ENCODE results near the gene RNF208.

The RNF208 gene

DNA sequence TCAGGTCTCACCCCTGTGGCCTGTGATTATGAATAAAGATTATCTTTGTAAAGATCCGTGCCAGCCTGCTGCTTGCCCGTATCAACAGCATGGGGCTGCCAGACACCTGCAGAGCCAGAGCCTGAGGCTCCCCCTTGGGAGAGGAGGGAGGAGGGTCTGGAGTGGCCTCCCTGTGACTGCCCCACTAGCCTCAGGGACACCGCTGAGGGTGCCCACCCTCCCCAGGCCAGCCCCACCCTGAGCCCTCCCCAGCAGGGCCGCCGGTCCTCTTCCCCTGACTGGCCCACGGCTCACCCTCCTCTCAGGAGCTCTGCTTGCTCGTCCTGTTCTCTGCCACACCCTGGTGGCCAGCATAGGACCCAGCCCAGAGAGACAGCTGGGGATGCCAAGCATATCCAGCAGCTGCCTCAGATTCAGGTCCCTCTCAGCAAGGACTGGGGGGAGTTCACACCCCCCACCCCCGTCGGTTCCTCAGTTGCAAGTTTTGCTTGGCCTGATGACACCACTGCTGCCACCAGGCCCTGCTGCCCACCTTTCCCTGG lies 31.7 kb downstream of the RNF208 start:
- no peak for DNase-seq (ENCODE audit: insufficient read length)
- no peak for FAIRE-seq
- TF ChIP-seq TAF1 (IDR thresholded peaks at IDR 0.05; ENCODE audit: borderline replicate concordance, low read depth, low read length) (no peak), POLR2A (IDR thresholded peaks at IDR 0.05; ENCODE audit: low read depth, low read length) (no peak)

DNA sequence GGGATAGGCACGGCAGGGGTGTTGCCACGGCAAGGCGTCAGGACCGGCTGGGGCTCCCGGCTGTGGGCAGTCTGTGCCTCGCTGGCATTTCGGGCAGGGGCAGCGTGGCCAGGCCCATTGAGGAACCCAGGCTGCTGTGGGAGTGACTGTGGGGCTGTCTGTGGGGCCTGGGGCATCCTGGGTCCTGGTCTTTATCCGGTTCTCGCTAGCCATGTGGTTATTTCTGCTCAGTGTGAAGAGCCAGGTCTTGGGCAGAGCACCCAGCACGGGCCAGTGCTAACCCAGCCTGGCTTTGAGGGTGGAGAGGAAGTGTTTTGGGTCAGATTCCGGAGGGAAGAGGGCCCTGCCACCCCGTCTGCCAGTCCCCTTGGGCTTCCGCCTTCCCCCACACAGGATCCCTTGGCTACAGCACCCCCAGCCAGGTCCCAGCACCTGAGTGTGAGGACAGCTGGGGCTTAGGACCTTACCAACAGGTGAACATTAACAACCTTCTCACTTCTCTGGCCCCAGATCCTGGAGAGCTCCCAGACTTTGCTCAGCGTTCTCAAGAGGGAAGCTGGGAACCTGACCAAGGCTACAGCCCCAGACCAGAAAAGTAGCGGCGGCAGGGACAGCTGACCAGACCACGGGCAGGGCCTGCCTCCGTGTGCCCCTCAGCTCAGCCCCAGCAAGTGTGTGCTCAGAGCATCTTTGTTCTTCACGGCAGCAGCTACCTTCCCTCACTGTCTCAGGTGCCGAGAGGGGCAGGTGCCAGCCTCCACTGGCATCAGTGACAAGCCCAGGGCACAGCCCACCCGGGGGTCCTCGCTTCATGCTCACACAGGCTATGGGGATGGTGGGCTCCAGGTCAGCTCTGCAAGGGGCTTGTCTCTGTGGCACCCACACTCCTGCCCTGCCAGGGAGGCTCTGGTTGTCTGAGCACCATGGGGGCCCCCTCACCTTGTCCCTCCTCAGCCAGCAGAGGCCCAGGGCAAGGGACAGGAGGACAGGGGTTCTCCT lies 32.4 kb downstream of the RNF208 start:
- no peak for DNase-seq (ENCODE audit: insufficient read length)
- FAIRE-seq: no peak

DNA sequence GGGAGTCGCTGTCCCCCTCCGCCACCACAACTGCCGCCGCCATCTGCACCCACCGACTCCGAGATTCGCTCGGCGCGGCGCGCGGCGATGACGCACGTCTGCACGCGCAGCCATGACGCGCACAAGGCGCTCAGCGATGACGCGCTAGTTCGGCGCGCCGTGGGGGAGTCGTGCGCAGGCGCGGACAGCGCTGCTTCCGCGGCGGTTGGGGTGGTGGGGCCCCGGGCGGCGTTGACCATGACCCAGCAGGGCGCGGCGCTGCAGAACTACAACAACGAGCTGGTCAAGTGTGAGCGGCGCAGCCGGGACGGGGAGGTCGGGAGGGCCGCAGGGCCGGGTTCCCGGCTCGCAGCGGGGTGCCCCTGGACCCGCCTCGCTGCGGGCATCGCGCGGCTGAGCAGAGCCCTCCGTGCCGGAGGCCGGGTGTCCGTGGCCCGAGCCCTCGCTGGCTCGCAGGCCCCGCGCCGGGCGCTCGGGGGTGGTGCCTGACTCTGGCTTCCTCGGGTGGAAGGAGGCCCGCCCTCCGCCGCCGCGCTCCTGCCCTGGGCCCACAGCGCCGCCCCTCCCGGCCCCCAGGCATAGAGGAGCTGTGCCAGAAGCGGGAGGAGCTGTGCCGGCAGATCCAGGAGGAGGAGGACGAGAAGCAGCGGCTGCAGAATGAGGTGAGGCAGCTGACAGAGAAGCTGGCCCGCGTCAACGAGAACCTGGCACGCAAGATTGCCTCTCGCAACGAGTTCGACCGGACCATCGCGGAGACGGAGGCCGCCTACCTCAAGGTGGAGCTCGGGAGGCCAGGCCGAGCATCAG lies 33.3 kb downstream of the RNF208 start, which contains the start of the genes ANAPC2 and SSNA1:
ANAPC2 (minus strand) TSS at position 71 of the 807 bp plus-strand sequence; CDS start at position 43, 28 bp downstream.
SSNA1 (plus strand) TSS at position 187 of the 807 bp plus-strand sequence; CDS start at position 238, 51 bp downstream.
- DNase-seq (ENCODE audit: insufficient read length) (peak; percentile 91), FAIRE-seq (peak; percentile 100)
- TF ChIP-seq POLR2A (IDR thresholded peaks at IDR 0.05; ENCODE audit: low read depth, low read length) (peak; percentile 90), TAF1 (IDR thresholded peaks at IDR 0.05; ENCODE audit: borderline replicate concordance, low read depth, low read length) (peak; percentile 78), POLR2AphosphoS5 (IDR thresholded peaks at IDR 0.05; ENCODE audit: low read depth, low read length) (peak; percentile 80)

More for the DNA sequence above, 32.4 kb downstream of the RNF208 start:
- TF ChIP-seq POLR2AphosphoS5 (IDR thresholded peaks at IDR 0.05; ENCODE audit: low read depth, low read length) (no peak), POLR2A (IDR thresholded peaks at IDR 0.05; ENCODE audit: low read depth, low read length) (0 out of 2 replicates have a peak, but pooled peaks have one; percentile 1), TAF1 (IDR thresholded peaks at IDR 0.05; ENCODE audit: borderline replicate concordance, low read depth, low read length) (no peak)

DNA sequence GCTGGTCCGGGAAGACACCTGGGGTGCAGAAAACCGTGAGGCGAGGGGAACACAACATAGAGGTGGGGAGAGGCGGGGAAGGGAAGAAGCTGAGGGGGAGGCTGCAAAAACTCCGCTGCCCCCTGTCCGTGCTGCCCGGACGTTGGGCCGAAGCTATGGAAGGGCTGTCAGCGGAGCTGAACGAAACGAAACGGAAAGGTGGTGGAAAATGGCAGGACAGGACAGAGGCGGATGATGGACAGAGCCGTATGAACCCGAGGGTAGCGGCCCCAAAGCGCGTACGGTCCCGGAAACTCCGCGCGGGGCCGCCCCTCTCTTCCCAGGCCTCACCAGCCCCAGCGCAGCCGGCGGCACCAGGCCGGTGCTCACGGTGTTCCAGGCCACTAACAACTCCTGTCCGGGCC lies 34.0 kb downstream of the RNF208 start:
- DNase-seq (ENCODE audit: insufficient read length) (no peak), FAIRE-seq (no peak)
- no peak for TF ChIP-seq POLR2AphosphoS5 (IDR thresholded peaks at IDR 0.05; ENCODE audit: low read depth, low read length)
- TF ChIP-seq POLR2A (IDR thresholded peaks at IDR 0.05; ENCODE audit: low read depth, low read length): no peak
- TF ChIP-seq TAF1 (IDR thresholded peaks at IDR 0.05; ENCODE audit: borderline replicate concordance, low read depth, low read length): no peak

DNA sequence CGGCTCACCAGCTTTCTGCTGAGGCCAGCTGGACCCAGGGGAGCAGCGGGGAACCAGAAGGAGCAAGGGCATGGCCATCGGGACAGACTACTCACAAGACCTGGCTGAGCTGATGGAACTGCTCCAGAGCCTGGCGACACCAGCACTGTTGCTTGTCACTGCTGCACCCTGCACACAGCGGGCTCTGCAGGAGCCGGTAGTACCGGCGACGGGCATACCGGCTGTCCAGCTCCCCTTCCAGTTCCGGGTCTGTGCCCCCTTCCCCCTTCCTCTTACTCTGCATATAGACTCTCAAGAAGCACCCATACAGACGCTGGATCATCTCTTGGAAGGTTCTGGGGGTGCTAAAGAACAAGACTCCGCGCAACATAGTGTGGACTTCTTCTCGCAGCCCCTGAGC lies 34.7 kb downstream of the RNF208 start:
- no peak for TF ChIP-seq TAF1 (IDR thresholded peaks at IDR 0.05; ENCODE audit: borderline replicate concordance, low read depth, low read length)
- no peak for TF ChIP-seq POLR2AphosphoS5 (IDR thresholded peaks at IDR 0.05; ENCODE audit: low read depth, low read length)
- no peak for TF ChIP-seq POLR2A (IDR thresholded peaks at IDR 0.05; ENCODE audit: low read depth, low read length)
- DNase-seq (ENCODE audit: insufficient read length) (no peak), FAIRE-seq (peak; percentile 21)

DNA sequence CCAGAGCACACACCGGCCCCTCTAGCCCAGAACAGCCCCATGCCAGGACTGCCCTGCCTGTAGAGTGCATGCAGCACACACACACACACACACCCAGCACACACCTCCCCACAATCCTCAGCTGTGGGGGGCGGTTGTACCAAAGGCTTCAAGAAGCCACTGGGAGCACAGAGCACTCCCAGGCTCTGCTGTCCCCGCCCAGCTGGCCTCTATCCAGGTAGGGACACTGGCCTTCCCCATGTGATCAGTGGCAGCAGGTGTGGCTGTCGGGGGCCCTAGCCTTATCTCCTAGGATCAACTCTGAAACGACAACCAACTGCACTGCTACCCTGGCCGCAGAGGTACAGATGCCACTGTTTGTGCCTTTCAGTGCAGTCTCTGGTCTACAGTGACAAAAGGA lies 35.7 kb downstream of the RNF208 start:
- TF ChIP-seq TAF1 (IDR thresholded peaks at IDR 0.05; ENCODE audit: borderline replicate concordance, low read depth, low read length): no peak
- TF ChIP-seq POLR2A (IDR thresholded peaks at IDR 0.05; ENCODE audit: low read depth, low read length): no peak
- TF ChIP-seq POLR2AphosphoS5 (IDR thresholded peaks at IDR 0.05; ENCODE audit: low read depth, low read length): no peak
- DNase-seq (ENCODE audit: insufficient read length): no peak

DNA sequence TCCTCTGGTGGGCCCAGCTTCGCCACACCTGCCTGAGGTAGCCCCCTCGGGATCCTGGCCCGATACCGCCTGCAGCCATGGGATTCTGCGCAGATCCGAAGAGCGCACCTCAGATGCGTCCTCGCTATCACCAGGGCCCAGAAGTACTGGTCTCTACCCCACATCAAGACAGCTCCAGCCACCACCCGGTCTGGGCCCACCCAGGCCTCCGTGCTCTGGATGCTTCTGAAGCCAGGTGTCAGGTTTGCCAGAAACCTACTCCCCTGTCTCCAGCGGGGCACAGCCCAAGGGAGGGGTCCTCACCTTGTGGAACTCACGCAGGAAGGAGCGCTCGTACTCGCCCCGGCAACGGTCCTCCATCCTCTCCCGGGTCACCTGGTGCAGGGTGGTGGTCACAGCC lies 36.1 kb downstream of the RNF208 start:
- DNase-seq (ENCODE audit: insufficient read length): no peak
- TF ChIP-seq POLR2AphosphoS5 (IDR thresholded peaks at IDR 0.05; ENCODE audit: low read depth, low read length): no peak
- TF ChIP-seq POLR2A (IDR thresholded peaks at IDR 0.05; ENCODE audit: low read depth, low read length): no peak
- no peak for TF ChIP-seq TAF1 (IDR thresholded peaks at IDR 0.05; ENCODE audit: borderline replicate concordance, low read depth, low read length)
- FAIRE-seq: no peak

More for the DNA sequence above, 35.7 kb downstream of the RNF208 start:
- no peak for FAIRE-seq

DNA sequence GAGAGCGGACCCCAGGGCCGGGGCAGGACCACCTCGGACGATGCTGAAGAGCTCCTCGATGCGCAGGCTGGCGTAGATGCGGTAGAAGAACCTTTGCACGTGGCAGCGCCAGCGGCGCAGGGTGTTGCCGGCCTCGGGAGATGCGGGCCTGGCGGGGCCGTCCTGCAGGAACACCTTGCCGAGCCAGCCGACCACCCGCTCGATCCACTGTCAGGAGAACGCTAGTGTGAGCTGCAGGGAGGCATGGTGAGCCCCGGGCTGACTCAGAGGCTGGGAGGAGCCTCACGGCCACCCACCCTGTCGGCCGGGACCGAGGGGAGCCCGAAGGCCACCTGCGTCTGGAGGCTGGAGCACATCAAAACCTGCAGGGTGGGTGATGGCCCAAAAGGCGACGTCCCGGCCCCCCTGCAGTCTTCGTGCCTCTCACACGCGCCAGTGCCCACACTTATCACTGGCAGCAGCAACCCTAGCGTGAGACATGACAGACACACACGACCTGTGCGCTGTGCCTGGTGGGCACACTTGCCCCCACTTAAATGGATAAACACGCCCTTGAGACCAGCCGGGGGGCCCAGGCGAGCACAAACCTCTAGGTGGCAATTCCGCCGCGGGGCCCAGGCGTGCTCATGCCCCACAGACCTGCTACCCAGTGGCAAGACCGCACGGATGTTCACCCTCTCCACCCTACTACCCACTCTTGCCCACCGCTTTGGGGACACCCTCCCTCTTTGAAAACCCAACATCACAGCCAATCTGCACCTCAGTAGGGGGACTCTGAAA lies 37.0 kb downstream of the RNF208 start:
- no peak for DNase-seq (ENCODE audit: insufficient read length)
- TF ChIP-seq TAF1 (IDR thresholded peaks at IDR 0.05; ENCODE audit: borderline replicate concordance, low read depth, low read length) (no peak), POLR2AphosphoS5 (IDR thresholded peaks at IDR 0.05; ENCODE audit: low read depth, low read length) (no peak), POLR2A (IDR thresholded peaks at IDR 0.05; ENCODE audit: low read depth, low read length) (no peak)
- no peak for FAIRE-seq

DNA sequence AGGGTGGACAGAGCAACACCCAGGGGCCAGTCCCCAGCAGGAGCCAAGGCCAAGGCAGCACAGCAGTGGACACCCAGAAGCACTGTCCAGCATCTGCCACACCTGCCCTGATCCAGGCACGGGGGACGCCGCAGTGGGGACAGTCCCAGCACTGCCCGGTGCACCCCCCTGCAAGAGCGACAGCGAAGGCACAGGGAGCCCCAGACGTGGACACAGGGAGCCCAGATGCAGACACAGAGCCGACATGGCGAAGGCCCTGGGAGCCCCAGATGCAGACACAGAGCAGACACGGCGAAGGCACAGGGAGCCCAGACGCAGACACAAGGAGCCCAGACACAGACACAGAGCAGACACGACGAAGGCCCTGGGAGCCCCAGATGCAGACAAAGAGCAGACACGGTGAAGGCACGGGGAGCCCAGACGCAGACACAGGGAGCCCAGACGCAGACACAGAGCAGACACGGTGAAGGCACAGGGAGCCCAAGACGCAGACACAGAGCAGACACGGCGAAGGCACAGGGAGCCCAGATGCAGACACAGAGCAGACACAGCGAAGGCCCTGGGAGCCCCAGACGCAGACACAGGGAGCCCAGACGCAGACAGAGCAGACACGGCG lies 38.0 kb downstream of the RNF208 start:
- FAIRE-seq (no peak), DNase-seq (ENCODE audit: insufficient read length) (no peak)
- no peak for TF ChIP-seq TAF1 (IDR thresholded peaks at IDR 0.05; ENCODE audit: borderline replicate concordance, low read depth, low read length)
- TF ChIP-seq POLR2AphosphoS5 (IDR thresholded peaks at IDR 0.05; ENCODE audit: low read depth, low read length): no peak
- TF ChIP-seq POLR2A (IDR thresholded peaks at IDR 0.05; ENCODE audit: low read depth, low read length): no peak

DNA sequence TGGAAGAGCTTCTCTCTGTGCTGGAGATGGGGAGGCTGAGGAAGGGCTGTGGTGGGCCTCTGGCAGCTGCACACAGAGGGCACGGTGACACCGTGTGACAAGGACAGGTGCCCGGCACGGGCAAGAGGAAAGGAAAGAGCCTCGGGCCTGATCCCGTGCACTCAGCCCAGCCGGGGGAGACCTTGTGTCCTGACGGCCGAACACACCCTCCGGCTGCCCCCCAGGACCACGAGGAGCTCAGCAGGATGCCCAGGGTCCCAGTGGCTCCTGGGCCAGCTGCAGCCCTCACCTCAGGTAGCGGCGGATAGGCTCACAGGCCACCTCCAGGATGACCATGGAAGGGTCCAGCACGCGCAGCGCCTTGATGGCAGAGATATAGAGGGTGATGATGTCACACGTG lies 39.2 kb downstream of the RNF208 start:
- TF ChIP-seq POLR2AphosphoS5 (IDR thresholded peaks at IDR 0.05; ENCODE audit: low read depth, low read length) (no peak), POLR2A (IDR thresholded peaks at IDR 0.05; ENCODE audit: low read depth, low read length) (no peak), TAF1 (IDR thresholded peaks at IDR 0.05; ENCODE audit: borderline replicate concordance, low read depth, low read length) (no peak)
- FAIRE-seq (no peak), DNase-seq (ENCODE audit: insufficient read length) (no peak)
